ENCODE data around the gene RCCD1.
"Not testable (repeated sequence)": the region's sequence is repeated elsewhere in the genome, so short reads cannot be mapped to it uniquely, and the experiment has no call there.

The RCCD1 gene

DNA sequence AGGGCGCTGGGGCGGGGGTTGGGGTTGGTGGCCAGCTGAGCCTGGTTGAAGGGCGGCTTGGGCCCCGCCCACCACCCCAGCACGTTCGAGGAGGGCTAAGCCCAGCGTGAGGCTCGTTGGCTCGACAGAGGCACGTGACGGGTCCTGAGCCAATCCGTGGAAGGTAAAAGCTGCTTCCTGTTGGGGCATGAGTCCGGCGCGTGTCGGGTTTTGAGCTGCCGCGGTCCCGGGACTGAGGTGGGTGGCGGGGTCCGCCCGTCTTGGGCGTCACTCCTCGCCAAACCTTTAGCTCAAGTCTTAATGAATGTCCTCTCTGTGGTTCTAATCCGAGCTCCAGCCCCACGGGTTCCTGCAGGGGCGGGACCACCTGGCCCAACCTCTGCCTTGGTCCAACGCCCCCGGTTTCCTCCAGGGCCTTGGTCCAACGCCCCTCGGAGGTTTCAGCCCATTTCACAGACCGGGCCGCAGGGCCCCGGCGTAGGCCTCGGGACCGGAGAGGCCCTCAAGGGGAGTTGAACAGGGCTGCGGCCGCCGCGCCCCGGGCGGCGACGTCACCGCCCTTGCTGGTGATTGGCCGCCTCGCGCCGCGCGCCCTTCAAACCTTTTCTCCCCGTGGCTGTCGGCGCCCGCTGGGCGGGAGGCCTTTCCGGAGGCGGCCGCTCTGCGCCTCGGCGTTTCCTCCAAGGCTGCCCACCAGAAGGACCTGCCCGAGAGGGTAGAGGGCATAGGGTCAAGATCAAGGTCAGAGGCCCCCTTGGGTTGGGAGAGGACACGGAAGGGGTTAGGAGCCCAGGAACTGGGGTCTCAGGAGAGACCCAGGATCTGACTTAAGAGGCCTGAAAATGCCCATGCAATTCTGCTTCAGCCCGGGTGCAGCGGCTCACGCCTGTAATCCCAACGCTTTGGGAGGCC, at the start of gene RCCD1:
Gene RCCD1, plus strand, starts transcription at position 173 of the 912 bp plus-strand sequence. CDS start 1,851 bp downstream, outside the sequence.
- DNase-seq, result peak; percentile 93 to 97

DNA sequence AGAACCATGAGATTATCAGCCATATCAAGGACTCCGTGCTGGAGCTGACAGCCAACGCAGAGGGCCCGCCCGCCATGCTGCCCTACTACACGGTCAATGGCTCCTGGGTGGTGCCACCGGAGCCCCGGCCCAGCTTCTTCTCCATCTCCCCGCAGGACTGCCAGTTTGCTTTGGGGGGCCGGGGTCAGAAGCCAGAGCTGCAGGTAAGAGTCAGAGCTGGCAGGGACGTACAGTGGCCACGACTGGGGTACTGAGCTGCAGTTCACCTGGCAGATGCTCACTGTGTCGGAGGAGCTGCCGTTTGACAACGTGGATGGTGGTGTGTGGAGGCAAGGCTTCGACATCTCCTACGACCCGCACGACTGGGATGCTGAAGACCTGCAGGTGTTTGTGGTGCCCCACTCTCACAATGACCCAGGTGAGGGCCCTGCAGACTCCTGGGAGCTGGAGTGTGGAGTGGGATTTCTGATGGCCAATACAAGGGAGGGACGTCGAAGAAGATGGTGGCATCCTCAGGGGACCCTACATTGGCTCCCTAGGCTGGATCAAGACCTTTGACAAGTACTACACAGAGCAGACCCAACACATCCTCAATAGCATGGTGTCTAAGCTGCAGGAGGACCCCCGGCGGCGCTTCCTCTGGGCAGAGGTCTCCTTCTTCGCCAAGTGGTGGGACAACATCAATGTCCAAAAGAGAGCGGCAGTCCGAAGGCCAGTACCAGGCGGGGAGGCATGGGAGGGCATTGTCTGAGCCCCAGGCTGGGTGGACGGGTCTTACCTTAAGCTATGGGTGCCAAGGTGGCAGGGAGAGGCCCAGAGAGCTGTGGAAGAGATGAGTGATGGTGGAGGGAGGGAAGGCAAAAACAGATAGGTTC, 49.1 kb upstream of the RCCD1 start:
- no peak for DNase-seq

GRCh38 chr15:90906181-90906849, 48.4 kb upstream of the RCCD1 start:
- no peak for DNase-seq

- no peak for DNase-seq
Measured at GRCh38 chr15:90907051-90907660, 47.5 kb upstream of the RCCD1 start.

- DNase-seq, result no peak
Measured at GRCh38 chr15:90907838-90908507, 46.7 kb upstream of the RCCD1 start.

GRCh38 chr15:90909449-90909848, 45.2 kb upstream of the RCCD1 start:
- not testable (repeated sequence) for DNase-seq

DNA sequence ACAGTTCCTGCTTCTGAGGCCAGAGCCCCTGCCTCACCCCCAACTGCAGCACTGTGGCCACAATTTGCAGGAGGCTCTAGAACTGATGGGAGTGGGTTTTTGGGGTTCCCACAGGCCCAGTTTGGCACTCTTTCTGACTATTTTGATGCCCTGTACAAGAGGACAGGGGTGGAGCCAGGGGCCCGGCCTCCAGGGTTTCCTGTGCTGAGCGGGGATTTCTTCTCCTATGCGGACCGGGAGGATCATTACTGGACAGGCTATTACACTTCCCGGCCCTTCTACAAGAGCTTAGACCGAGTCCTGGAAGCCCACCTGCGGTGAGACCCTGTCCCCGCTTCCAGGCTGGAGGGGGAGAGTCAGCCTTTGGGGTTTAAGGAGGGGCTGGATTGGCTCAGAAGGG, 44.7 kb upstream of the RCCD1 start:
- no peak for DNase-seq

GRCh38 chr15:90910441-90911301, 44.0 kb upstream of the RCCD1 start:
- DNase-seq, result no peak

- DNase-seq, result no peak
Measured at GRCh38 chr15:90911302-90911623, 43.4 kb upstream of the RCCD1 start.

- DNase-seq, result no peak
Measured at GRCh38 chr15:90911906-90912769, 42.5 kb upstream of the RCCD1 start.

- DNase-seq, result no peak
Measured at GRCh38 chr15:90912770-90913075, 42.0 kb upstream of the RCCD1 start.

DNA sequence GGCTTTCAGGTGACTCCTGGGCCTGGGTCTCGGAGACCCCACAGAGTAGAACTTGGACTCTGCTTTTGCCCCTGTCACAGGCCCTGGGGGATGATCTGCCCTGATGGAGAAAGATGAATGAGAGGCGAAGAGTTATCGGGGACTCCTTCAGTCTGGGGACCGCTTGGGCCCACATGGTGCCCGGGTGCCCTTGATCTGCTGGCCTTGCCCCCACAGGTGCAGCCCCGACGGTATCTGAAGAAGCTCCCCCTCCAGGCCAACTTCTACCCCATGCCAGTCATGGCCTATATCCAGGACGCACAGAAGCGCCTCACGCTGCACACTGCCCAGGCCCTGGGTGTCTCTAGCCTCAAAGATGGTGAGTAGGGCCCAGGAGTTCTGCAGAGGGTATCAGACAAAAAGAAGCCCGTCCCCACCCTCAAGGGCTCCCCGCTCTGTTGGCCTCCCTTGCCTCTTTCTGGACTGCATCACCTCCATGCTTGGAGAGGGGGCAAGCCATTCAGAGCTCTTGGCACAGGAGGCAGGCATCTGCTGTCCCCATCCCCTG, 41.2 kb upstream of the RCCD1 start:
- DNase-seq, result no peak

GRCh38 chr15:90914305-90915080, 40.2 kb upstream of the RCCD1 start:
- no peak for DNase-seq

DNA sequence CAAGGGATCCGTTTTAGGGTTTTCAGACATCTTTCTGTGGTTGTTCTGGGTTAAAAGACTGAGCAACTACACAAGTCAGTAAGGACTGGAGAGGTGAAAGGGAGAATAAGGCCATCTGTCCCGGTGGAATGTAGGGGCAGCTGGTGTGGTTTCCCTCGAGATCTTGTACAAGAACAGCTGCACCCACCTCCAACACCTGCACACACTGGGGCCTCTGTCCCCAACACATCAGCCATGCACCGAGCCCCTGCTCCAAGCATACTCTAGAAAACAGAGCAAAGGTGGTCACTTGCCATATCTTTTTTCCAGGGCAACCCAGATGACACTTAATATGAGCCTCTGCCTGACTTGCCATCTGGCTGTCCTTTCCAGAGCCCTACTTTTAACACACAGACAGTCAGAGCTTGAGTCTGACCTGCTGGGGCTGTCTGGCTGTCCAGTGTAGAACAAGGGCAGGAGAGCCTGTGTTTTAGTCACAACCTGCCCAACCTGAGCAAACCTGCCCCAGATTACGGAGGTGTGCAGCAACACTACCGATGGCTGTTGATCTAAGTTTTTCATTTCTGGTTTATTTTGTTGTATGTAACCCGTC, 39.4 kb upstream of the RCCD1 start:
- no peak for DNase-seq

GRCh38 chr15:90915808-90916440, 38.8 kb upstream of the RCCD1 start:
- DNase-seq, result no peak

GRCh38 chr15:90916461-90916860, 38.2 kb upstream of the RCCD1 start:
- no peak for DNase-seq

- no peak for DNase-seq
Measured at GRCh38 chr15:90917569-90917968, 37.1 kb upstream of the RCCD1 start.

- no peak for DNase-seq
Measured at GRCh38 chr15:90918034-90918788, 36.5 kb upstream of the RCCD1 start.
